ENCODE results near the gene DBNDD1. TPM values are rescaled to one million over a fixed set of nuclear protein-coding genes. Genes with fewer than 3 reads are reported as not detected.
A peak's percentile ranks its signal among the peaks of the same experiment; 100 is the strongest.

The DBNDD1 gene
- total RNA-seq, 1 donor from 2014 or later = 7.0 TPM

GRCh38 chr16:89994389-89994720, 24.9 kb downstream of the DBNDD1 start:
- H3K36me3 ChIP-seq = peaks cover 50% of the 10 kb centered on the region
- H3K4me3 ChIP-seq = no peak overlapping the region
- no peak for TF ChIP-seq CTCF (IDR thresholded peaks at IDR 0.05)
- H3K27ac ChIP-seq = peak overlapping the region; percentile 32
- H3K4me1 ChIP-seq = no peaks in the 10 kb centered on the region
- no peak for ATAC-seq
- no peaks in the 10 kb centered on the region for H3K27me3 ChIP-seq
- no peak for DNase-seq
- H3K9me3 ChIP-seq = no peaks in the 10 kb centered on the region
- intact Hi-C loops (cut with DNase I) = no loop called here

- peaks cover 50% of the 10 kb centered on the region for H3K36me3 ChIP-seq
- no peak for TF ChIP-seq CTCF (IDR thresholded peaks at IDR 0.05)
- no peak overlapping the region for H3K27ac ChIP-seq
Measured at GRCh38 chr16:89993971-89994370, 25.3 kb downstream of the DBNDD1 start.

GRCh38 chr16:89993377-89993776, 25.9 kb downstream of the DBNDD1 start:
- Histone ChIP-seq H3K27me3 (no peaks in the 10 kb centered on the region), H3K27ac (no peak overlapping the region), H3K36me3 (peaks cover 51% of the 10 kb centered on the region)

More at GRCh38 chr16:89993971-89994370, 25.3 kb downstream of the DBNDD1 start:
- Histone ChIP-seq H3K4me1 (no peaks in the 10 kb centered on the region), H3K4me3 (no peak overlapping the region), H3K9me3 (no peaks in the 10 kb centered on the region), H3K27me3 (no peaks in the 10 kb centered on the region)
- no peak for ATAC-seq
- DNase-seq = no peak
- intact Hi-C loops (cut with DNase I) = no loop called here

GRCh38 chr16:89990799-89991198, 28.5 kb downstream of the DBNDD1 start:
- Histone ChIP-seq H3K27ac (no peak overlapping the region), H3K4me1 (no peaks in the 10 kb centered on the region), H3K9me3 (no peaks in the 10 kb centered on the region), H3K36me3 (peaks cover 63% of the 10 kb centered on the region), H3K27me3 (no peaks in the 10 kb centered on the region), H3K4me3 (no peak overlapping the region)
- no peak for TF ChIP-seq CTCF (IDR thresholded peaks at IDR 0.05)
- intact Hi-C loops (cut with DNase I) = no loop called here
- DNase-seq = no peak
- no peak for ATAC-seq

More at GRCh38 chr16:89993377-89993776, 25.9 kb downstream of the DBNDD1 start:
- intact Hi-C loops (cut with DNase I) = no loop called here
- Histone ChIP-seq H3K4me1 (no peaks in the 10 kb centered on the region), H3K4me3 (no peak overlapping the region), H3K9me3 (no peaks in the 10 kb centered on the region)
- DNase-seq (no peak), ATAC-seq (no peak)
- no peak for TF ChIP-seq CTCF (IDR thresholded peaks at IDR 0.05)

GRCh38 chr16:89988951-89989350, 30.3 kb downstream of the DBNDD1 start:
- H3K36me3 ChIP-seq = peaks cover 74% of the 10 kb centered on the region
- no peaks in the 10 kb centered on the region for H3K27me3 ChIP-seq
- H3K9me3 ChIP-seq = no peaks in the 10 kb centered on the region
- no peak for ATAC-seq
- H3K4me1 ChIP-seq = no peaks in the 10 kb centered on the region
- no peak overlapping the region for H3K27ac ChIP-seq
- no peak overlapping the region for H3K4me3 ChIP-seq
- no peak for TF ChIP-seq CTCF (IDR thresholded peaks at IDR 0.05)
- intact Hi-C loops (cut with DNase I) = no loop called here
- DNase-seq = no peak

GRCh38 chr16:89987169-89987568, 32.1 kb downstream of the DBNDD1 start:
- TF ChIP-seq CTCF (IDR thresholded peaks at IDR 0.05) = no peak
- no peak overlapping the region for H3K27ac ChIP-seq
- peaks cover 72% of the 10 kb centered on the region for H3K36me3 ChIP-seq
- H3K9me3 ChIP-seq = no peaks in the 10 kb centered on the region
- no peak overlapping the region for H3K4me3 ChIP-seq
- ATAC-seq = peak; percentile 43
- intact Hi-C loops (cut with DNase I) = no loop called here
- DNase-seq = no peak
- no peaks in the 10 kb centered on the region for H3K27me3 ChIP-seq
- no peaks in the 10 kb centered on the region for H3K4me1 ChIP-seq
